Right atrium auricular region (tissue), 2 donors: ENCODE measurements around the gene CELA1. TPM values are rescaled to one million over a fixed set of nuclear protein-coding genes. Genes with fewer than 3 reads are reported as not detected.
"Not testable (repeated sequence)": the region's sequence is repeated elsewhere in the genome, so short reads cannot be mapped to it uniquely, and the experiment has no call there.

Experiments
- DNase-seq: peaks from one replicate; pipeline ENCODE4 v3.0.0-alpha.2; 2019; ENCODE audit warnings: low spot score
- H3K27ac ChIP-seq, 2 donors: fragments of 200-600 bp; sonication (generic); 1 replicate in 1 of 2; 2 replicates in 1 of 2; pipeline ENCODE4 v1.5.1; 2016 to 2019
- H3K27me3 ChIP-seq, 2 donors: fragments of 200-600 bp; sonication (generic); one replicate each; pipeline versions ENCODE4 v1.5.1 to v1.6.0; 2017 to 2019
- H3K36me3 ChIP-seq: fragments of 200-600 bp; sonication (generic); one replicate; pipeline ENCODE4 v1.5.1; 2016
- H3K4me1 ChIP-seq, 2 donors: fragments of 200-600 bp; sonication (generic); one replicate each; pipeline versions ENCODE4 v1.5.1 to v1.6.0; 2017 to 2019
- H3K4me3 ChIP-seq, 2 donors: fragments of 200-600 bp; sonication (generic); 1 replicate in 1 of 2; 2 replicates in 1 of 2; pipeline ENCODE4 v1.5.1; 2017 to 2019; ENCODE audit warnings: mild to moderate bottlenecking in 1 of 2, moderate library complexity in 1 of 2
- H3K9me3 ChIP-seq, 2 donors: fragments of 200-600 bp; sonication (generic); one replicate each; pipeline ENCODE4 v1.5.1; 2019
- CTCF ChIP-seq, 2 donors: fragments of 200-600 bp; sonication (generic); IDR thresholded peaks; one replicate each; pipeline ENCODE4 v1.5.1; 2019; ENCODE audit warnings: antibody characterized with exemption in 2 of 2
- total RNA-seq, 2 donors: library from RNA; depleted of rRNA; stranded (reverse); fragments of >200 nt; gene quantifications; one replicate each; pipeline ENCODE4 v1.1.0, GENCODE V29; 2016

CELA1 gene
- total RNA-seq, 2 donors from 2014 or later, result not detected

GRCh38 chr12:51295651-51296050 is 50.8 kb downstream of the CELA1 start:
- Histone ChIP-seq H3K27ac (no peak overlapping the region), H3K4me3 (no peak overlapping the region), H3K27me3 (no peaks in the 10 kb centered on the region), H3K4me1 (no peaks in the 10 kb centered on the region), H3K36me3 (no peaks in the 10 kb centered on the region), H3K9me3 (no peaks in the 10 kb centered on the region)
- TF ChIP-seq CTCF (IDR thresholded peaks at IDR 0.05), result no peak
- DNase-seq, result no peak

GRCh38 chr12:51294097-51294496 is 52.4 kb downstream of the CELA1 start:
- not testable (repeated sequence) for H3K27me3 ChIP-seq, H3K36me3 ChIP-seq, H3K27ac ChIP-seq, H3K4me3 ChIP-seq, H3K9me3 ChIP-seq, H3K4me1 ChIP-seq, DNase-seq

GRCh38 chr12:51293696-51294095 is 52.8 kb downstream of the CELA1 start:
- DNase-seq, result no peak
- Histone ChIP-seq H3K4me1 (no peaks in the 10 kb centered on the region), H3K9me3 (no peaks in the 10 kb centered on the region), H3K36me3 (no peaks in the 10 kb centered on the region), H3K4me3 (no peak overlapping the region), H3K27me3 (no peaks in the 10 kb centered on the region), H3K27ac (no peak overlapping the region)
- TF ChIP-seq CTCF (IDR thresholded peaks at IDR 0.05), result no peak

- not testable (repeated sequence) for DNase-seq, H3K9me3 ChIP-seq, H3K27me3 ChIP-seq, H3K27ac ChIP-seq, H3K4me1 ChIP-seq, H3K4me3 ChIP-seq, H3K36me3 ChIP-seq
Measured at GRCh38 chr12:51291603-51292513, 54.6 kb downstream of the CELA1 start.

- no peak for DNase-seq
- H3K9me3 ChIP-seq, result no peaks in the 10 kb centered on the region
- no peak overlapping the region for H3K27ac ChIP-seq
- no peaks in the 10 kb centered on the region for H3K36me3 ChIP-seq
- no peaks in the 10 kb centered on the region for H3K4me1 ChIP-seq
- no peaks in the 10 kb centered on the region for H3K27me3 ChIP-seq
- no peak overlapping the region for H3K4me3 ChIP-seq
- no peak for TF ChIP-seq CTCF (IDR thresholded peaks at IDR 0.05)
Measured at GRCh38 chr12:51285843-51286242, 60.6 kb downstream of the CELA1 start.

- Histone ChIP-seq H3K4me1 (no peaks in the 10 kb centered on the region), H3K27ac (no peak overlapping the region), H3K36me3 (no peaks in the 10 kb centered on the region), H3K4me3 (no peak overlapping the region), H3K9me3 (no peaks in the 10 kb centered on the region), H3K27me3 (no peaks in the 10 kb centered on the region)
- no peak for TF ChIP-seq CTCF (IDR thresholded peaks at IDR 0.05)
- no peak for DNase-seq
Measured at GRCh38 chr12:51281202-51281924, 65.1 kb downstream of the CELA1 start.

Other genes starting within 250 kb of the CELA1 start
- 1 to 10 TPM; 8.6 to 9.6 TPM for gene TFCP2, start 173.5 kb downstream of the CELA1 start, total RNA-seq
- 1 to 10 TPM; 3.0 to 6.0 TPM for gene POU6F1, start 128.6 kb downstream of the CELA1 start, total RNA-seq
- 100 to 1,000 TPM; 193 to 309 TPM for gene DAZAP2, start 107.9 kb downstream of the CELA1 start, total RNA-seq
- gene SMAGP, start 76.3 kb downstream of the CELA1 start, total RNA-seq, result 1 to 10 TPM; 2.3 to 3.8 TPM
- gene BIN2, start 22.5 kb downstream of the CELA1 start, total RNA-seq, result 1 to 10 TPM; 2.1 to 4.6 TPM
- gene GALNT6, start 44.7 kb upstream of the CELA1 start, total RNA-seq, result 1 to 10 TPM; 1.3 to 2.8 TPM
- gene SLC4A8, start 78.2 kb upstream of the CELA1 start, total RNA-seq, result 1 to 10 TPM in 1 of 2 donors, under 1 TPM in 1; 0.28 to 1.1 TPM
- under 1 TPM; 0.19 to 0.24 TPM for gene SCN8A, start 244.6 kb upstream of the CELA1 start, total RNA-seq